ENCODE measurements around the gene XIRP2. TPM values are rescaled to one million over a fixed set of nuclear protein-coding genes. Genes with fewer than 3 reads are reported as not detected.

XIRP2 gene
- total RNA-seq, 6 experiments from 2014 or later, result 0.05 to 2.0 (median 0.19) TPM

DNA sequence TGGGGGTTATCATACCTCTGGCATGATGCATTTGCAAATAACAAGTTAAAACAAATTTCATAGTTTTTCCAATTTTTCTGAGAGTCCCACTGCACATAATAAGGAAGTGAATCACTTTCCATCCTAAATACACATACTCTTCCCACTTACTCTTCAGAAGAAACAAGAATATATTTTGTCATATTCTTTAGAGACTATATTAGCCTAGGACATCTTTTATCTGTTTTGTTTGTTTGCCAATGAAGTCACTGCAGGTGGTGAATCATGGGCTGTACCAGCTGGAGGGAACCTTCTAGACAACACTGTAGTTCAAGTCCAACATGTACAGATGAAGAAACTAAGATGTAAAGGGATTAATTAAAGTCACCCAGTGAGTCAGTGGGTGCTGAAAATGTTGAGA lies 116.8 kb downstream of the XIRP2 start:
- ATAC-seq, result no peak
- Histone ChIP-seq H3K27ac (no peak overlapping the region), H3K36me3 (no peaks in the 10 kb centered on the region), H3K4me3 (no peak overlapping the region), H3K9me3 (no peaks in the 10 kb centered on the region), H3K27me3 (no peaks in the 10 kb centered on the region), H3K4me1 (no peaks in the 10 kb centered on the region)
- no peak for TF ChIP-seq POLR2A (IDR thresholded peaks at IDR 0.05)
- TF ChIP-seq, protein P1, sequence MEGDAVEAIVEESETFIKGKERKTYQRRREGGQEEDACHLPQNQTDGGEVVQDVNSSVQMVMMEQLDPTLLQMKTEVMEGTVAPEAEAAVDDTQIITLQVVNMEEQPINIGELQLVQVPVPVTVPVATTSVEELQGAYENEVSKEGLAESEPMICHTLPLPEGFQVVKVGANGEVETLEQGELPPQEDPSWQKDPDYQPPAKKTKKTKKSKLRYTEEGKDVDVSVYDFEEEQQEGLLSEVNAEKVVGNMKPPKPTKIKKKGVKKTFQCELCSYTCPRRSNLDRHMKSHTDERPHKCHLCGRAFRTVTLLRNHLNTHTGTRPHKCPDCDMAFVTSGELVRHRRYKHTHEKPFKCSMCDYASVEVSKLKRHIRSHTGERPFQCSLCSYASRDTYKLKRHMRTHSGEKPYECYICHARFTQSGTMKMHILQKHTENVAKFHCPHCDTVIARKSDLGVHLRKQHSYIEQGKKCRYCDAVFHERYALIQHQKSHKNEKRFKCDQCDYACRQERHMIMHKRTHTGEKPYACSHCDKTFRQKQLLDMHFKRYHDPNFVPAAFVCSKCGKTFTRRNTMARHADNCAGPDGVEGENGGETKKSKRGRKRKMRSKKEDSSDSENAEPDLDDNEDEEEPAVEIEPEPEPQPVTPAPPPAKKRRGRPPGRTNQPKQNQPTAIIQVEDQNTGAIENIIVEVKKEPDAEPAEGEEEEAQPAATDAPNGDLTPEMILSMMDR (IDR thresholded peaks at IDR 0.05), result no peak
- intact Hi-C loops (cut with DNase I), result no loop called here
- DNase-seq, result no peak

DNA sequence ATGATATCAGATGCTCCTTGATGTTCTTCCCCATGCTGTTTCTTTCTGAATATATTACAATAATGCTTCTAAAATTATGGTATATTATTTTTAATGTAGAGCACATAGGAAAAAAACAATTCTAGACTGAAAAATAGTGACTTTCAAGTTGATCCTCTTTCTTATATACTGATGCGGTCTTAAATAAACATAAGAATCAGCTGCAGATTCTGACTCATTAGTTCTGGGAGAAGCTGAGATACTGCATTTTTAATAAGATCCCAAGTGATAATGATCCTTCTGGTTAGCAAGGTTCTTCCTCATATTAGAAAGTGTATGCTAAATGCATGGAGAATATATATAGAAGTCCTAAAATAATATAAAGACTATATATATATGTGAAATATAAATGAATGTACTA lies 124.9 kb downstream of the XIRP2 start:
- Histone ChIP-seq H3K27ac (no peak overlapping the region), H3K36me3 (no peaks in the 10 kb centered on the region), H3K9me3 (no peaks in the 10 kb centered on the region), H3K4me1 (no peaks in the 10 kb centered on the region), H3K27me3 (no peaks in the 10 kb centered on the region), H3K4me3 (no peak overlapping the region)
- TF ChIP-seq, protein P1 (IDR thresholded peaks at IDR 0.05), result no peak
- TF ChIP-seq POLR2A (IDR thresholded peaks at IDR 0.05), result no peak
- intact Hi-C loops (cut with DNase I), result no loop called here
- no peak for ATAC-seq
- 69% methylated on average over 1 of the region's 1 CpG for WGBS (ENCODE audit: insufficient coverage, low coverage, low lambda C conversion rate, missing lambda C conversion rate)
- no peak for DNase-seq

DNA sequence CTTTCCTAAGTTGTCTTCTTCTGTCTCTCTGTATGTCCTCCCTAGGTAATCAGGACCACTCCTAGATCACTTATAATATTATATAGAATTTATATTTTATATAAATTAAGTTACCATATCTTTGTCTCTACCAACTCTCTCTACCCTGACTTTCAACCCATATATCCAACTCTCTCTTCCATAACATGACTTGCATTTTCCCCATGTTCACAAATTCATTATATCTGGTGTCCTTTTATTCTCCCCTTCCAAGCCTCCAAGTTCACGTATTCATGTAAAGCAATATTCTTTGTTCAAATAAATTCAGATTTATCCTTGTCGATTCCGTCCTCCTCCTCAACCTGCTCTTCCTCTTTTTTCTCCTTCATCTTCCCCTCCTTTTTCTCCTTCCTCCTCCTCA lies 127.5 kb downstream of the XIRP2 start:
- Histone ChIP-seq H3K9me3 (no peaks in the 10 kb centered on the region), H3K27ac (no peak overlapping the region), H3K36me3 (no peaks in the 10 kb centered on the region), H3K4me3 (no peak overlapping the region), H3K27me3 (no peaks in the 10 kb centered on the region), H3K4me1 (no peaks in the 10 kb centered on the region)
- no peak for TF ChIP-seq POLR2A (IDR thresholded peaks at IDR 0.05)
- TF ChIP-seq, protein P1 (IDR thresholded peaks at IDR 0.05), result no peak
- ATAC-seq (no peak), DNase-seq (no peak)
- intact Hi-C loops (cut with DNase I), result no loop called here
- 55% methylated on average over 3 of the region's 3 CpGs for WGBS (ENCODE audit: insufficient coverage, low coverage, low lambda C conversion rate, missing lambda C conversion rate)

DNA sequence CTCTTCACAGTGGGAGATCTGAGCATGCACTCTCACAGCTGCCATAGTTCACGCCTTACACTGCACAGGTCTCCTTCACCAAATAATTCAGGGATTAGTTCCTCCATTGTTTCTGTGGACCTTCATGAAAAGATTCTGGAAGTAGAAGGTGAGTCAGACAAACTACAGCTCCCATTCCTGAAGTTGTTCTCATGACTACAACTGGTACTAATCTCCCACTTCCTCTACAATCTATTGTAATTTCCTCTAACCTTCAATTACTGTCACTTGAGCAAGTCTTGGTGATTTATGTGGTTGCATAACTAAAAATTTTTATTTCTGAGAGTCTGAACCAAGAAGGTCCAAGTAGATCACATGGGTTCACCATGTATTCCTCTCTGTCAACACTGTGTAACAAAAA lies 128.7 kb downstream of the XIRP2 start:
- H3K27me3 ChIP-seq, result no peaks in the 10 kb centered on the region
- TF ChIP-seq, protein P1 (IDR thresholded peaks at IDR 0.05), result no peak
- no peak for TF ChIP-seq POLR2A (IDR thresholded peaks at IDR 0.05)
- H3K4me3 ChIP-seq, result no peak overlapping the region
- H3K9me3 ChIP-seq, result no peaks in the 10 kb centered on the region
- WGBS (ENCODE audit: insufficient coverage, low coverage, low lambda C conversion rate, missing lambda C conversion rate), result 64% methylated on average over 1 of the region's 1 CpG
- H3K4me1 ChIP-seq, result no peaks in the 10 kb centered on the region
- intact Hi-C loops (cut with DNase I), result no loop called here
- ATAC-seq (no peak), DNase-seq (no peak)
- no peak overlapping the region for H3K27ac ChIP-seq
- no peaks in the 10 kb centered on the region for H3K36me3 ChIP-seq

DNA sequence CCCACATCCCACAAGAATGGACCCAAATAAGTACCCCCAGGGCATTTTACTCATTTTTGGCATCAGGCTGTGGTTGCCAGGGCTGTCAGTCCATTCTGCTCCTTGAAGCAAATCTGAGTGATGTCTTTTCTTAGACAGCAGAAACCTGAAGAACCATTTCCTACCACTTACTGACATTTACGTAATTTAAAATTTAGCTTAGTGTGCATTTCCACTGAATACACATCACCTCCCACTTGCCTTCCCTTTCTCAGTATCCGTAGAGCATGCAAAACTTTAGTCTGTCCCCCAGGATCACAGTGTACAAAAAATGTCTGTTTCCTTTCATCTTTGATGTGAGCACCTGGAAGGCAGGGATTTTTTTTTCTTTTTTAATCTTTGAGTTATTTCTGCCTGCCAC lies 130.3 kb downstream of the XIRP2 start:
- intact Hi-C loops (cut with DNase I), result no loop called here
- no peak for ATAC-seq

More for the DNA sequence above, 130.3 kb downstream of the XIRP2 start:
- Histone ChIP-seq H3K27me3 (no peaks in the 10 kb centered on the region), H3K9me3 (no peaks in the 10 kb centered on the region), H3K4me3 (no peak overlapping the region), H3K27ac (no peak overlapping the region), H3K4me1 (no peaks in the 10 kb centered on the region), H3K36me3 (no peaks in the 10 kb centered on the region)
- no peak for DNase-seq
- 43% methylated on average over 2 of the region's 2 CpGs for WGBS (ENCODE audit: insufficient coverage, low coverage, low lambda C conversion rate, missing lambda C conversion rate)
- TF ChIP-seq POLR2A (IDR thresholded peaks at IDR 0.05), result no peak
- TF ChIP-seq, protein P1 (IDR thresholded peaks at IDR 0.05), result no peak
